Measurements from ENCODE around the gene EBLN2.

DNA sequence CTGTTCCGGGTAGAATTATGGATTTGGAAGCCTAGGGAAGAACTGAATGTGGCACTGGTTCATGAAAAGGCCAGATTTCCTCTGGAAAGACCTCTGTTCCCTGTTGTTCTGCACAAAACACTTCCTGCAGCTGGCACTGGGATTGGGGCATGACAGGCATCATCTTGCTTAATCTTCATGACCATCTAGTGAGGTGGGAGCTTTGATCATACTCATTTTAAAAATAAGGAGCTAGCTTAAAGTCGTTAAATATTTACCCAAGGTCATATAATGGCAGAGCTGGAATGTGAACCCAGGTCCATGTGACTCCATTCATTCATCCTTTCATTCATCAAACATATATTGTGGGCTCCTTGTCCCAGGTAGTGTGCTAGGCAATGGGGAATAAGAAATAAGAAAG, 40.4 kb downstream of the EBLN2 start:
- no peak for TF ChIP-seq EZH2 (IDR thresholded peaks at IDR 0.05)
- TF ChIP-seq POLR2AphosphoS5 (IDR thresholded peaks at IDR 0.05; ENCODE audit: borderline replicate concordance, low read depth, low read length) = no peak
- no peak for TF ChIP-seq FOXP2 (optimal IDR thresholded peaks at IDR 0.05; ENCODE audit: control extremely low read depth, extremely low read length, insufficient read depth)
